COR-L47 (cell line): ENCODE measurements around the gene GPRIN3.

Experiments
- DNase-seq: peaks from one replicate; lab custom pipeline; 2025; lab: John Stamatoyannopoulos, UW

The GPRIN3 gene

DNA sequence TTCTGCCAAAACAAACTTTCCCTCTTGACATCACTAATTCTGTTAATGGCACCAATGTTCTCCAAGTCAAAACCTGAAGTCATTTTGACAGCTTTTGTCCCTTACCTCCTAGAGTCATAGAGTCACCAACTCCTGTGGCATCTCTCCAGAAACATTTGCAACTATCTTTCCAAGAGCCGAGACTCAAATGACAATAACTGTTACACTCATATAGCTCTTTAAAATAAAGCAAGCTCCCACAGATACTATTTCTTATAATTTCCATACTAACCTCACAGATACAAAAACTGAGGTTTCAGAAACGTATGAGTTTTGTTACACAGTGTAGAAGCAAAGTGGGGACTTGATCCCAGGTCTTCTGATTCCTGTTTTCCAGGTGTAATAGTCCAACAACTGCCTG, 18.3 kb downstream of the GPRIN3 start:
- DNase-seq = no peak

DNA sequence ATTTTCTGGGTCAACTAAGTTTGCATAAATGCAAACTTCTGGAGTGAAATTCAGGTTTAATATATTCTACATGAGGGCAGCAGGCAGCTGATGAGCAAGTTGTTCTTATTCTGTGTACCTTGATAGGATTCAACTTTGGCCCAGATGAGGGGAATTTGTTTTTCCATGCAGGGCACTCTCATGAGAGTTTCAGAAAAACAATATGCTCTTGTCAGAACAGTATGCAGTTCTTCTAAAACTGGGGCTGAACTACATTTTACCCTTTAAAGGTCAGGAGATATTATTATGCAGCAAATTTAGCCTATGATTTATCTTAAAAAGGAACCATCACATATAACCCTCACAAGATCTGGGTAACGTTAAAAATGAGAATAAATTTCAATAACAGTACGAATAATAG, 19.2 kb downstream of the GPRIN3 start:
- no peak for DNase-seq

DNA sequence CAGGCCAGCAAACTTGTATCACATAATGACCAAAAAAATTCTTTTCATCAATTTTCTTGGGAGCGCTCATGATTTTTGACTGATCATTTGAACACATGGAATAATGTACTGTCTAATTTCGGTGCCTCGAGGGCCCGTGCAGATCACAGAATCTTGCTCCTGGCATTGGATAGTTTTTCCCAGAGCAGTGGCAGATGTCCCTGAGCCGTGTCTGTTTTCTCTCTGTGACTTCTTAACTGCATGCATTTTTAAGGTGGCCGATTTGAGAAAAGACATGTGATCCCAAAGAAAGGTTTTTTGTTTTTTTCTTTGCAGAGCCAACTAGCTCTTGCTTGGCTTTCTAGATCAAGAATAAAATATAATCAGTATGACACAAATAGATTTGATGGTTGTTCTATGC, 19.7 kb downstream of the GPRIN3 start:
- no peak for DNase-seq

DNA sequence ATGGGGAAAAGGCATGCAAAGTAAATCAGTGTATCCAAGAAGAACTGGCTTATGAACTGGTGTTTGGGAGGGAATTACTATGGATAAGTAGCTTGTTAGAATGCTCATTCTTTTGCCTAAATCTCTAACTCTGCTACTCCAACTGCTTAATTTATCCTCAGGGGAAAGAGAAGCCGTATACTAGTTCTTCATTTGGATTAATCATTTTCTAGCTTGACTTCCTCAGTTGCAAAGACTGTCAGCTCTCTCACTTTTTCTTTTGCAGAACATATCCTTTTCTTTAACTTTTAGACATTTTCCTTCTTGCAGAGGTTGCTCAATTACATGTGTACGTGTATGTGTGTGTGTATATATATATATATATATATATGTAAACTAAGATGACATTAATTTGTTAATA, 21.9 kb downstream of the GPRIN3 start:
- no peak for DNase-seq

DNA sequence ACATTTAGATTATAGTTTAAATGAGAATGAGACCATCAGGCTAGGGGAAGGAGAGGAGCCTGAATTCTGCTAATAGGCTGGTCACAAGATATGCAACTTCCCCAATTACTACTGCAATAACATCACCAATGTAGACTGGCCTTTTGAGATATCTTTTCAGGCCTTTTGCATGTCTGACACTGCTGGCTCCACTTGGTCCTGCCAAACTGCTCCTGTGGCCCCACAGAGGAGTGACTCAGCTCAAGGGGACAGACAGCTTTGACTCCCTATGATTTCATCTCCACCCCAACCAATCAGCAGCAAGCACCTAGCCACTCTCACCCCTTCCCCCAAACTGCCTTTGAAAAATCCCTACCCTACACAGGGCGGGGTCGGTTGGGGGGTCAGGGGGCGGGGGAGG, 22.8 kb downstream of the GPRIN3 start:
- DNase-seq = no peak

DNA sequence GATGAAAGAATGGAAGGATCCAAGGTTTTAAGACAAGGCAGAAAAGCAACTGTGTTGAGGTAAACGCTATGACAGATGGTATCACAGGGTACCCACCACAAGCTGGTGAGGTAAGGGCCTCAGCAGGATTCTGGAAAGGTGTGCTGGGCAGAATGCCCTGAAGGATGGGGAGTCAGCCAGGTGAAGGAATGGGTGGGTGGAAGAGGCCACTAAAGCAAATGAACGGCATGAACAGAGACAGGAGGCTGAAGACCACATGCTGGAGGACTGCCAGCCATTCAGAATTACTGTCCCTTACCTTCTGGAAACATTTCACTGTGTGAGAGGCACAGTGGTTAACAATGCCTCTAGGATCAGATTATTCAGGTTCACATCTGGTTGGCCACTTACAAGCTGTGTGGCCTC, 23.6 kb downstream of the GPRIN3 start:
- DNase-seq = no peak

DNA sequence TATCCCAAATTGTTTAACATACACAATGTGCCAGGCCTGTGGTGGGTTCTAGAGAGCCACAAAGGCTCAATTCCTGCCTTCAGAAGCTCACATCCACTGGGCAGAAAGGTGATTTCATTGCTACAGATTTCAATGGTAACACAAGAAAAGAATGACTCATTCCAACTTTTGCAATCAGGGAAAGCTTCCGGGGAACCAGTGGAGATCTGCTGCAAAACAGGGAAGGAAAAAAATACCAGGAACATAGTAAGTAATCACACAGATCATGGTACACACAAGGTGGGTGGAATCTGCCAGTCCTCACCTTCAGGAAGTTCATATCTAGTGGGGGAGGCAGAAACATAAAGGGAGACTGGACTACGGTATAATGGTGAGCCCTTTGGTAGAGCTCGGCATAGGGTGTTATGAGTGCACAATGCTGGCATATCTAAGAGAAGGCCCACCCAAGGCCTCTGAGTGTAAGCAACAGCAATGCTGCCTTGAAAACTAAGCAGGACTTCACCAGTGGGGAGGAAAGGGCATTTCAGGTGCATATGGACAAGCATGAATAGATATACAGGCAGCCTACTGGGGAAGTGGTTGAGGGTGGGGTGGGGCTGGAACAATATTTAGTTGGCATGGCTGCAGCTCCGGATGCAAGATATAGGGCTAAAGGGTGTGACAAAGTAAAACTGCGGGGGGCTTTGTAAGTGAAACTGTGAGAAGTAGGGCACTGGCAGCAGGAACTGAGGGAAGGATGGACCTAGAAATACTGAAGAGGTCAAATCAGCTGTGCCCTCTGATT, 24.2 kb downstream of the GPRIN3 start:
- no peak for DNase-seq

DNA sequence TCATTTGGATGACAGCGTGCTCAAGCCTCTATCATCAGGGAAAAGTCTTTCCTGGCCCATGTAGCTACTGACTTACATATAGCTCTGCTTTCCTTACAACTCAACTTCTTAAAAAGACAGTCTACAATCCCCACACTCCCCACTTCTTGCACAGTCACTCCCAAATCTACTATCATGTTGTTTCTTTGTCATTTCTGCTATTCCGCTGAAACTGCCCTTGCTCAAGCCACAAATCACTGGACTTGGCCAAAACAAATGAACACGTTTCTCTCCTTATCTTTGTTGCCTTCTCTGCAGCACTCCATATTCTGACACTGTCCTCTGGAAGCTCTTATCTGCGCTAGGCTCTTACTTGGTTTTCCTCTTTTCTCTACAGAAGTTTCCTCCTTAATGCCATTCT, 28.2 kb downstream of the GPRIN3 start:
- no peak for DNase-seq

DNA sequence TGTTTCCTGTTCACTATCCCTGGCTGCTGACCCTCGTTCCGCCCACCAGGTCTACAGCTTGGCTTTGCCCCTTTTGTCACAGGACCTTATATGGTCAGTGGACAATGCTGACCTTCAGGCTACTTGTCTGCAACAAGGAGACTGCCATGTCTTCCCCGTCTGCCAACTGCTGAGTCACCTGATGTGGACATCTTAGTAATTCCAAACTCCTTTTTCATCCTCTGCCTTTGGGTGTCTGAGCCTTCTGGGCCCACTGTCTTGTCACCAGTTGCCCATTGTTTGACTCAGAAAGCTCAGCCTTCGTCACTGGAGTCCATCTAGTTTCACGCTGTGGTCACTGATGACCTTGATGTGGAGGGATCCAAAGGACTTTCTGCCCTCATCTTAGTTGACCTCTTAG, 30.2 kb downstream of the GPRIN3 start:
- DNase-seq = no peak

DNA sequence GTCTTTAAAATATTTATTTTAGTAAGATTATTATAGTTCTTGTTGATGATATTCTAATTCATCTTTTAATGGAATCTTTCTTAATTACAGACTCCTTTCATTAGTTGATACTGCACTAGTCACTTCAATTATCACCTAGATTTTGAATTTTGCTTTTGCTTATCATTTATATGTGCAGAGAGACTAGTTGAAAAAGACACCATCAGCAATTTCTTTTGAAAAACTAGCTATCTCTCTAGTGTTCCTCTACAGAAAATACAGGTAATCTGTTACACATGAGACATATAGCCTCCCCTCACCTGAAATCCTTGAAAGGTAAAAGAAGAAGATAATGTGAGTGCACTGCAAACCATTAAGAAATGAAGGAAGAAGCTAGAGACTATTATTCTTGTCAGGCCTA, 31.3 kb downstream of the GPRIN3 start:
- DNase-seq = no peak

DNA sequence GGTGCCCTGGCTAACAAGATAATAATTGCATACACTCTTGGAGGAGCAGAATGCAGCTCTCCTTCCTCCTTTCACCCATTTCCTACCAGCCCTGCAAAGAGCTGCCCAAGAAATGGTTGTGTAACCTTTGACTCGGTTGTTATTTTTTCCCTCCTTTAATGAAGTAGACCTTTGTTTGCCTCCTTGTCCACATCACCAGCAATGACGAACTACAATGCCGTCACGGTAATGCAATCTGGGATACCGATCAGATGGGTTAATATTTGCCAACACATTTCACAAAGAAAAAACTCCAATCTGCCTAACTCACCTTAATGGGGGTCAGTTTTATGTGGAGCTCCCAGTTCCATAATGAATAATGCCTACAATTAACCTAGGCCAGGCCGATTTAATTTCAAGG, 32.0 kb downstream of the GPRIN3 start:
- no peak for DNase-seq

DNA sequence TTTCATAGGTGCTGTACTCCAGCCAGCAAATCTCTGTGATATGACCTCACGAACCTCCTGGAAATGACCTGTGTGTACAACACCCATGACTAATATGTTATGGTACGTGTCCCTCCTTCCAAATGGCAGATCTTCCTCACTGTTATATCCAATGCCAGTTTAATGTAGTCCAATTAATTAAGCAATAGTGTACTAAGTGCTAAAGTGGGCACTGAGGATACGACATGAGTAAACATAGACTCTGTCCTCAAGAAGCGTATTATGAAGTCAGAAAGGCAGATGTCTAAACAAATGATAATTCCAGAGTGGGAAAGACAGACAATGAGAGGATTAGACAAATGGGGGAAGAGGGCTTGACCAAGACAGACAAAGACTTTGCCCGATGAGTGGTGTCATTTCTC, 33.9 kb downstream of the GPRIN3 start:
- DNase-seq = no peak

DNA sequence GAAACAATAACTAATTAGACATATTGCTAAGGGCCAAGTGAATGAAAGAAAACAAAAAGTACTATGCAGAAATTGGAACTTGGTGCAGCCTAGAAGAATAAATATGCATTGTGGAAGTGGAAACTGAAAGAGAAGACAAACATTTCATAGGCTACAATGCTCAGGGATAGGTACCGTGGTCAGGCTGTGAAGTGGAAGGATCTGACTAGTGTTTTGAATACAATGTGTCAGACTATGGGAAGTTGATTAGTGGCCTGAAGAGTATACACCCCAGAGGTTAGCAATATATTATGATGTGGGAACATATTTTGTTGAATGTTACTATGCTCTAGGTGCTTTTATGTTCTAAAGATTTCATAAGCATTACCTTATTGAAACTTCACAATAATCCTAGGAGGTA, 36.8 kb downstream of the GPRIN3 start:
- no peak for DNase-seq

DNA sequence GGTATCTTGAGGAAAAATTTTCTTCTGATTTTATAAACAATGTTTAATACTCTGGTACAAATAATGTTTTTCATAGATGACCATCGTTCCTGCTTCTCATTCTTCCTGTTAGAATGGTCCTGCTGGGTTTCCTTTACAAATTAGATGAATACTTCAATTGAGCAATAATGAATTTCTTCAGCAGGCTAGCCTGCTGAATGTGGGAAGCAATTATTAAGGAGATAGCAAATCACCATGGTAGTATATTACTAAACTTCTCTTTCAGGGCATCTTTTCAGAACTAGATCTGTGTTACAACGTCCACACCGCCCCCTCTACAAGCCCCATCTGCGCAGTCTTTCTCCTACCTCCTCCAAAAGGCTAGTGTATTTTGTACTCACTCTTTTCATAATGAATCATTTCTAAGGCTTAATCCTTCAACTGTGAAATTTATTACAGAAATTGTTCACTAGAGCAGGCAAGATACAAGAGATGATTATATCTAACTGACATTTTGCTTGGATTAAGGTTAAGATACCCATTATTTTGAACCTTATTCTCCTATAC, 38.4 kb downstream of the GPRIN3 start:
- no peak for DNase-seq

DNA sequence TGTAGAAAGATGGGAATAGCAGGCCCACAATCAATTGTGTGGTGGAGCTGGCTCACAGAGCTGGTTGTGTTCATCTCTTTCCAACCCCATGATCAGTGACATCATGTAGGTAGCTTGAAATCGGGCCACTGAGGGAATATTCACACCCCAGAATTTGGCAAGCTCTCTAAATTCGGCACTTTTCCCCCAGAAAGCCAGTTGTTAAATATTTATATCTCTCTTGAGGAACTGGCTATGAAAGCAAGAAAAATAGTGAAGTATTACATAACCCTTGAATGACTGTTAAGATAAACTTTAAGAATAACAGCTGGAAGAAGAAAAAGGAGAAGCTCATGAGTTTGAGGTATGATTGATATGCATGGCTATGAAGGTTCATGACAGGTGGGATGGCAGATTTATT, 38.9 kb downstream of the GPRIN3 start:
- no peak for DNase-seq

DNA sequence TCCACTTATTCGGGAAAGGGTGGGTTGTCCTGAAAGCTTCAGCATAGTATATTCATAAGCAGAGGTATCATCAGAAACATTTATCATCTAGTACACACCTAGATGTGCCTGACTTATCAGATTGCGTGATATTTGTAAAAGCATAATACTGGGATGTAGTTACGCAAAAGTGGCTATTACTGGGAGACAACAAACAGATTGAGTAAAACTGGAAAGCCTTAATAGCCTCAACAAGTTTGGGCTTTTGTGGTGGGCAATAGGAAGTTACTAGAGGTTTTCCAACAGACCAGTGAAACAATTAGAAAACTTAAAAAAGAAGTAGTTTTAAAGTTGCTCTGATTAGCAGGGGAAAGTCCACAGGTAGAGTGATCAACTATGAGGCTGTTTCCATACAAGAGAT, 39.8 kb downstream of the GPRIN3 start:
- no peak for DNase-seq

DNA sequence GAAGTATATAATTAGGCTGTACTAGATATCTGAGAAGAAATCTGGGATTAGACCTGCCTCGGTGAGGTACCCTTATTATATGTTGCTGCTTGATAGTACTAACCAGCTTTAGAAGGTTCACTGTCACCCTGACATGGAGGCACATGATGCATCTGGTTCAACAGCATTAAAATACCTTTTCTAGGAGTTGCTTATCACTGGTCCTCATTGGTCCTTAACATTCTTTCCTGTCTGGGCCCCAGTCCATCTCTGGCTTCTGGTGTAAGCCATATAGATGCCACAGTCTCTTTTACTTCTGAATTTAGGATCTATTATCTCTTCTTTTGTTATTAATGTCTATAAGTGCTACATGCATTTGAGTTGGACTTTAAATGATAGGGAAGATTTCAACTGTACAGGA, 40.2 kb downstream of the GPRIN3 start:
- no peak for DNase-seq

DNA sequence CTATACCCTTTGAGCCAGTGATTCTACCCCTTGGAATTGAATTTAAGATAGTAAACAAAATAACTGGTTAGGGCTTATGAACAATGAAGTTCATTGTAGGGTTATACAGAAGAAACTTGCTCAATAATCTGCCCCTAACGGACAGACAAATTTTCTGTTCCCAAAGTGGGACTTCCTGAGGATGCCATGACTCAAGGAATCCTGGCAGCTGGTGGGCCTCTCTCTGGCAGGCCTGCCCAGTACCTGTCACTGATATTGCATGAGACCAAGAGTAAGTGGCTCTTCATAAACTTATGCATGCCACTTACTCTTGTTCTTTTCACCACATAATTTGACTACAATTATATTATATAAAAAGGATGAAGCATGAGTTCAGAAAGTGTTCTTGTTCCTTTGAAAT, 41.5 kb downstream of the GPRIN3 start:
- DNase-seq = no peak

DNA sequence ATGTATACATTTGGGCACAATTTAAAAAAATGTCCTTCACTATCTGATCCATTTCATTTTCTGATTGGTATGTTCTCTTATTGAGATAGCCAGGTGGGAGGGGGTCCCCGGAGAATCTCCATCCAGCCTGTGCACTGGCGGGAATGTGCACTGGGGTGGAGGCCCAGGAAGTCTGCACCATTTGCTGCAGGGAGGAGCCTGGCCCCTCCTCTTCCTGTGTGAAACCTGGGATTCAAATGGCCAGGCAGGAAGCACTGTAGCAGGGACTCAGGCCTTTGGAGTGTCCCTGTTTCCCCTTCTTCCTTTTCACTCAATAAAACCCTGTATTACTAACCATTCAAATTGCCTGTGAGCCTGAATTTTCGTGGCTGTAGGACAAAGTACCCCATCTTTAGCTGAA, 44.3 kb downstream of the GPRIN3 start:
- DNase-seq = no peak

DNA sequence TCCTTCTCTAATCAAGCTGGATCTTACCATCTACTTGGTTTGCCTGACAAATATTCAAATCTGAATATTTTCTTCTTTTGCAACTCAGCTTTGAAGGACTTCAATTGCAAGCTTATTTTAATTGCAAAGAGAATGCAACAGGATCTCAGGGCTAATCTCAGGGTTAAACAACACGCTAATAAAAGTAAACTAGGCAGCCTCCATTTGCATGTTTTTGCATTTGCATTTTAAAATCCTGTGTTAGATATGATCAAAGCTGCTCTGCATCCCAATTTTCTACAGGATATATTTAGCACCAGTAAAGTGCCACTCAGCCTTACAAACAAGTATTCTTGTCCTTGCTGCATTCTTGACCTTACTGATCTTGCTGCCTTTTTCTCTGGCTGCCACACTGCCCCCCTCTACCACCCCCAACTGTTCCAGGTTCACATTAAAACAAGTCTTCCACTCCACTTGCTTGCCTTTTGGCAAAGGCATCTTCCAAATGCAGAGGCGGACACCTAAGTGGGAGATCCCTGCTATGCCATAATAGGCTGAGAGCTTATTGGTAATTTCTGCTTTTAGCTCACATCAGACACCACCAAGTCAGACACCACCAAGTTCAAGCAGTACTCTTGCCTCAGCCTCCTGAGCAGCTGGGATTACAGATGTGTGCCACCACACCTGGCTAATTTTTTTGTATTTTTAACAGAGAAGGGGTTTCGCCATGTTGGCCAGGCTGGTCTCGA, 48.1 kb downstream of the GPRIN3 start:
- no peak for DNase-seq

DNA sequence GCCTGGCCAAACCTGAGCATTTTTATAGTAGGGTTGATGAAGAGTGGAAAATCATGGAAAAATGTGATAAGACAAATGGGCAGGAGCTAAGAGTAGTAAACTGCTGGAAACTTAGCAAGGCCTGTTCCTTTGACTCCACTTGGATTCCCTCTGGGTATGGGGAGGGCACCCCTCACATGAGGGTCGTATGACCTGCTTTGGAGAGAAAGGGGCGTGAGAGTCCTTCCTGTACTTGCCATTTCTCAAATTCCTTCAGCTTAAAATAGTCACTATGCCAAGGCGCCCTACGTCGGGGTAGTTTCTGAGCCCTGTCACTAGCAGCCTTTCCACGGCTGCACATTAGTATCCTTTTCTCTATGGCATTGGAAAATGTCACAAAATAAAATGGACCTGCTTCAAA, 49.1 kb downstream of the GPRIN3 start:
- DNase-seq = no peak

DNA sequence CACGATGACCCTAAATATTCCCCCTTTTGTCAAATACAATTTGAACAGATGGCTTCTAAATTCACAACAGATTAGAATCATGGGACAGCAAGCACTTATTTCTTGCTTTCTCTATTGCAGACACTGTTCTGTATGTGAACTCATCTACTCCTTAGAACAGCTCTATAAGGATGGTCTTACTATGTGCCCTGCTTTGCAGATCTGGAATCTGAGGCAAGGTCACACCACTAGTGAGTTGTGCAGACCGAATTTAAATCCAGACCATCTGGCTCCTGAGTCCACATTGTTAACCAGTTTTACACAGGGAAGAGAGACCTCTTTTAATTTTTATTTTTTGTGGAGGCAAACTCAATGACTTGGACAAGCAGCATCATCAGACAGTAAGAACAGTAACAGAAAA, 50.2 kb downstream of the GPRIN3 start:
- no peak for DNase-seq

DNA sequence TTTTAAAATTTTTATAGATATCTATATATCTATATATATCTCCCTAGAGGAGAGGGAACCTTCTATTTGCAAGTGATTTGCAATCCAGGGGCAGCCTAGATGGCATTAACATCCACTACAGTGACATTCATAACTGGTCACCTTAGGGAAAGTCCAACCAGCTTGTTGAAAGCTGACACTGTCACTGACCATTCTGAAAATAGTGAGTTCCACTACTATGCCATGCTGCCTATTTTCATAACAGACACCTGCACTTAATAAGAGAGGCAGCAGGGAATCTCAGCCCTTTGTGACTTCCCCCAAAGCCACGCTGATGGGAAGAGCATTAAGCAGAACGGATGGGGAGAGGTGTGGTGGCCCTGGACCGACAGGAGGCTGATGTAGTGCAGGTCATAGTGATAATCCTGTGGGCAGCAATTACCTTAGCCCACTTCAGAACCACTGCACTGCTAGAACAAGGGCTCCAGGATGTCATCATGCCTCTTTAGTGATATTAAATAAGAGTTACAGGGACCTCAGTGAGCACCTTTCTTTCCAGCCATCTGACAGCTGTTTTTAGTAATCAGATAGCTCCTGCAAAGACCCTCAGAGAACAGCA, 51.3 kb downstream of the GPRIN3 start:
- DNase-seq = no peak
